ENCODE measurements around the gene KIAA1217. TPM values are rescaled to one million over a fixed set of nuclear protein-coding genes. Genes with fewer than 3 reads are reported as not detected.

The KIAA1217 gene
- total and polyA plus RNA-seq, 2 of the 8 experiments (the other 6 are each of a cell fraction or from before 2014, with no cell fraction given), result 4.5 to 15.6 TPM

- H2BK120ac ChIP-seq (replicated peaks; ENCODE audit: low read depth, low read length), result no peak overlapping the region
- H3K14ac ChIP-seq (ENCODE audit: insufficient read length), result no peak overlapping the region
- H3K23me2 ChIP-seq (ENCODE audit: low read depth, low read length), result no peaks in the 10 kb centered on the region; the same call in 1 of the 2 replicates
- H3K79me1 ChIP-seq (ENCODE audit: low read depth, low read length), result no peaks in the 10 kb centered on the region
- H3K4me2 ChIP-seq (ENCODE audit: insufficient read depth in 1 of 2, low read depth in 2 of 2, low read length in 2 of 2), result no peak overlapping the region
- H3K9ac ChIP-seq (replicated peaks in 1 of 4; ENCODE audit: extremely low read depth in 1 of 4, low read depth in 3 of 4, low read length in 3 of 4), result no peak overlapping the region
- no peak overlapping the region for H3K4me3 ChIP-seq (ENCODE audit: extremely low read depth in 1 of 4, insufficient read depth in 2 of 4, low read depth in 3 of 4, low read length in 4 of 4)
- CTCF ChIA-PET (ENCODE audit: partially characterized antibody), result interaction anchor here (2.3 kb wide), 1 partner anchor 20 kb away, joined by 7 read pairs; no protein-coding TSS in a partner anchor
- H3K4me1 ChIP-seq (replicated peaks in 1 of 4; ENCODE audit: control insufficient read depth in 3 of 4, insufficient read depth in 4 of 4, low read length in 3 of 4), result no peaks in the 10 kb centered on the region
- H2BK5ac ChIP-seq (ENCODE audit: low read depth, low read length), result no peak overlapping the region
- H2AFZ ChIP-seq (ENCODE audit: low read length), result no peak overlapping the region
- H3K27me3 ChIP-seq (replicated peaks in 1 of 4; ENCODE audit: control insufficient read depth in 3 of 4, extremely low read depth in 1 of 4, insufficient read depth in 3 of 4, low read length in 3 of 4), result no peaks in the 10 kb centered on the region
- H2BK15ac ChIP-seq (ENCODE audit: low read length), result no peak overlapping the region
- H2BK20ac ChIP-seq (ENCODE audit: low read length), result no peak overlapping the region
- DNase-seq (ENCODE audit: low read depth in 1 of 2, low spot score in 2 of 2) (no peak), FAIRE-seq (no peak)
- no peak overlapping the region for H3K27ac ChIP-seq (ENCODE audit: low read depth, low read length)
- POLR2A ChIA-PET (ENCODE audit: partially characterized antibody), result no interaction called here
- no peak overlapping the region for H3K4ac ChIP-seq (replicated peaks; ENCODE audit: insufficient read length, low read depth, low read length)
- H2BK12ac ChIP-seq (ENCODE audit: low read depth, low read length), result no peak overlapping the region
- H2AK5ac ChIP-seq (ENCODE audit: low read depth, low read length), result no peak overlapping the region
- H3K23ac ChIP-seq (ENCODE audit: insufficient read length), result no peak overlapping the region
- H3K9me3 ChIP-seq (ENCODE audit: insufficient read depth in 2 of 2, low read depth in 1 of 2, low read length in 1 of 2), result no peaks in the 10 kb centered on the region
- no peak overlapping the region; the same call in 1 of the 2 replicates for H3K18ac ChIP-seq (ENCODE audit: extremely low read depth, low read length)
- H4K8ac ChIP-seq (ENCODE audit: extremely low read depth, insufficient read depth, low read length), result no peak overlapping the region
- H4K5ac ChIP-seq (ENCODE audit: insufficient read length, low read depth, low read length), result no peak overlapping the region
- no peak overlapping the region for H4K91ac ChIP-seq (replicated peaks; ENCODE audit: insufficient read length, low read length)
- 97% methylated on average over 6 of the region's 6 CpGs; no CpG with 5 or more reads in 1 of the 2 experiments for WGBS, 2 experiments (ENCODE audit: extremely low coverage in 1 of 2, insufficient coverage in 1 of 2, insufficient read length in 1 of 2, insufficient replicate concordance in 2 of 2, low coverage in 1 of 2, low lambda C conversion rate in 2 of 2, missing lambda C conversion rate in 1 of 2)
- no peaks in the 10 kb centered on the region for H3K79me2 ChIP-seq (ENCODE audit: control insufficient read depth in 1 of 2, insufficient read depth in 2 of 2, low read length in 2 of 2)
- no peak overlapping the region for H3K56ac ChIP-seq (replicated peaks; ENCODE audit: insufficient read length, low read depth, low read length)
- no peaks in the 10 kb centered on the region for H4K20me1 ChIP-seq (replicated peaks in 1 of 2; ENCODE audit: control insufficient read depth in 1 of 2, insufficient read depth in 2 of 2, low read length in 2 of 2)
- H3K36me3 ChIP-seq (ENCODE audit: control insufficient read depth in 2 of 4, insufficient read depth in 4 of 4, low read length in 3 of 4), result no peaks in the 10 kb centered on the region
- TF ChIP-seq ATF3 (IDR thresholded peaks at IDR 0.05; ENCODE audit: insufficient read depth, low read depth, low read length), result no peak
- no peak for TF ChIP-seq YY1 (IDR thresholded peaks at IDR 0.05; ENCODE audit: low read depth, low read length)
- TF ChIP-seq SRF (IDR thresholded peaks at IDR 0.05; ENCODE audit: low read depth, low read length), result no peak
- TF ChIP-seq CHD1 (IDR thresholded peaks at IDR 0.05; ENCODE audit: low read depth, low read length), result no peak
- TF ChIP-seq KDM1A (IDR thresholded peaks at IDR 0.05; ENCODE audit: borderline replicate concordance, low read length), result no peak
- no peak for TF ChIP-seq RNF2 (IDR thresholded peaks at IDR 0.05; ENCODE audit: borderline replicate concordance, low read depth, low read length, missing control alignments, poor library complexity, severe bottlenecking)
- no peak for TF ChIP-seq PHF8 (conservative IDR thresholded peaks at IDR 0.05; ENCODE audit: low read depth, low read length)
- TF ChIP-seq ZNF274 (IDR thresholded peaks at IDR 0.05; ENCODE audit: borderline replicate concordance, extremely low read depth, low read length), result no peak
- no peak for TF ChIP-seq CTBP2 (IDR thresholded peaks at IDR 0.05; ENCODE audit: borderline replicate concordance, insufficient read depth, insufficient read length, low read length)
Observed at GRCh38 chr10:24299578-24300260, 90.8 kb downstream of the KIAA1217 start.

All from H1 (cell line).